Endothelial cell (in vitro differentiated cells): ENCODE results near the gene WDR7. TPM values are rescaled to one million over a fixed set of nuclear protein-coding genes. Genes with fewer than 3 reads are reported as not detected.

ENCODE experiments used
- DNase-seq: peaks from one replicate; pipeline ENCODE4 v3.0.0; 2021; ENCODE audit warnings: low spot score
- H3K27ac Mint-ChIP-seq: one replicate; pipeline ENCODE4 v1.8.0; 2021; ENCODE audit warnings: mixed read lengths, inconsistent platforms; ENCODE audit not compliant: unreplicated experiment
- H3K27me3 Mint-ChIP-seq: one replicate; pipeline ENCODE4 v1.8.0; 2021; ENCODE audit warnings: mild to moderate bottlenecking, moderate library complexity, mixed read lengths, inconsistent platforms; ENCODE audit not compliant: unreplicated experiment
- H3K36me3 Mint-ChIP-seq: one replicate; pipeline ENCODE4 v1.8.0; 2021; ENCODE audit warnings: mild to moderate bottlenecking, low read depth, mixed read lengths, inconsistent platforms; ENCODE audit not compliant: unreplicated experiment
- H3K4me1 Mint-ChIP-seq: one replicate; pipeline ENCODE4 v1.8.0; 2021; ENCODE audit warnings: mild to moderate bottlenecking, mixed read lengths, inconsistent platforms; ENCODE audit not compliant: unreplicated experiment
- H3K4me3 Mint-ChIP-seq: one replicate; pipeline ENCODE4 v1.8.0; 2021; ENCODE audit warnings: mild to moderate bottlenecking, mixed read lengths, inconsistent platforms; ENCODE audit not compliant: unreplicated experiment
- H3K9me3 Mint-ChIP-seq: one replicate; pipeline ENCODE4 v1.8.0; 2021; ENCODE audit warnings: mixed read lengths, inconsistent platforms; ENCODE audit not compliant: unreplicated experiment
- total RNA-seq: library from RNA; stranded (reverse); fragmentation: NEBNext Ultra II Directional; extraction: Animal tissue kit (Norgen Biotek cat#: 25700); gene quantifications from one replicate; pipeline ENCODE4 v1.2.1, GENCODE V29; 2021; ENCODE audit not compliant: unreplicated experiment
- TF ChIP-seq, protein P1 (sequence below): fragments of 200-600 bp; sonication (generic); IDR thresholded peaks from one replicate; pipeline ENCODE4 v1.5.0; 2021; ENCODE audit warnings: antibody characterized with exemption; ENCODE audit not compliant: unreplicated experiment

WDR7 gene
- total RNA-seq, 1 donor from 2014 or later = 42.0 TPM

DNA sequence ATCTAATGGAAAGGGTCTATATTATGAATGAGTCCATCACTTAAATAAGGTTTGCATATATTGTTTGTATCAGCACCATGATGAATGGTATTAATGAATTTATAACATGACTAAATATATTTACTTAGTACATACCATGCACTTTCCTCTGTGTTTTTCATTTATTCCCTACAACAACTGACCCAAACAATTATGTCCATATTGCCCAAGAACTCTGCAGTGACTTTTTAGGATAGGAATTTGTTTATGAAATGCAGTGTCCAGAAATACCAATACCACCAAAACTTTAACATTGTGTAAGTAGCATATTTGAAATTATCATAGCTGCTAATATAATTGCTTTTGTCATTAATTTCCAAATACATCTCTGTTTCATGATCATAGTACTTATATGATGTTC, 119.7 kb downstream of the WDR7 start:
- TF ChIP-seq, protein P1, sequence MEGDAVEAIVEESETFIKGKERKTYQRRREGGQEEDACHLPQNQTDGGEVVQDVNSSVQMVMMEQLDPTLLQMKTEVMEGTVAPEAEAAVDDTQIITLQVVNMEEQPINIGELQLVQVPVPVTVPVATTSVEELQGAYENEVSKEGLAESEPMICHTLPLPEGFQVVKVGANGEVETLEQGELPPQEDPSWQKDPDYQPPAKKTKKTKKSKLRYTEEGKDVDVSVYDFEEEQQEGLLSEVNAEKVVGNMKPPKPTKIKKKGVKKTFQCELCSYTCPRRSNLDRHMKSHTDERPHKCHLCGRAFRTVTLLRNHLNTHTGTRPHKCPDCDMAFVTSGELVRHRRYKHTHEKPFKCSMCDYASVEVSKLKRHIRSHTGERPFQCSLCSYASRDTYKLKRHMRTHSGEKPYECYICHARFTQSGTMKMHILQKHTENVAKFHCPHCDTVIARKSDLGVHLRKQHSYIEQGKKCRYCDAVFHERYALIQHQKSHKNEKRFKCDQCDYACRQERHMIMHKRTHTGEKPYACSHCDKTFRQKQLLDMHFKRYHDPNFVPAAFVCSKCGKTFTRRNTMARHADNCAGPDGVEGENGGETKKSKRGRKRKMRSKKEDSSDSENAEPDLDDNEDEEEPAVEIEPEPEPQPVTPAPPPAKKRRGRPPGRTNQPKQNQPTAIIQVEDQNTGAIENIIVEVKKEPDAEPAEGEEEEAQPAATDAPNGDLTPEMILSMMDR = no peak
- Mint-ChIP-seq H3K9me3 (no peaks in the 10 kb centered on the region), H3K27ac (no peak overlapping the region), H3K4me1 (no peaks in the 10 kb centered on the region), H3K36me3 (no peaks in the 10 kb centered on the region), H3K27me3 (no peaks in the 10 kb centered on the region), H3K4me3 (no peak overlapping the region)
- no peak for DNase-seq

- H3K4me1 Mint-ChIP-seq = no peaks in the 10 kb centered on the region
- no peak overlapping the region for H3K27ac Mint-ChIP-seq
- no peaks in the 10 kb centered on the region for H3K36me3 Mint-ChIP-seq
- TF ChIP-seq, protein P1 = no peak
- H3K9me3 Mint-ChIP-seq = no peaks in the 10 kb centered on the region
- H3K4me3 Mint-ChIP-seq = no peak overlapping the region
- no peak for DNase-seq
- H3K27me3 Mint-ChIP-seq = no peaks in the 10 kb centered on the region
Observed at GRCh38 chr18:56775701-56776100, 124.5 kb downstream of the WDR7 start.

DNA sequence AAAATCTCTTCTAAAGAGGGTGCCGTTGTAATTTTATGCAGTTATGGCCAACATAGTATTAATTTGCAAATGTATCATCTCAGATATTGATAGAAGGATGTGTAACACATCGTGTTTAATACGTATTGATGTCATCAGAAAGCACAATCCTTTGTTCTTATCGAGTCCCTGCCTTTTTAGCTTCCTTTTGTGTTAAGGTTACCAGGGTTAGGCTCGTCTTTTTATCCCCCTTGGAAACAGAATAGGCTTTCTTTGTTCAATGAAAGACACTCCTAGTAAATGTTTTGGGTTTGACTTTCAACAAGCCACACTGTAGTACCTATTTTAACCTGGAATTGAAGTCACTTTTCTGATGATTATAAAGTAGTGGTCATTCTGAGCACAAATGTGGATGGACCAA, 136.2 kb downstream of the WDR7 start:
- no peaks in the 10 kb centered on the region for H3K27me3 Mint-ChIP-seq
- H3K4me3 Mint-ChIP-seq = no peak overlapping the region
- no peak overlapping the region for H3K27ac Mint-ChIP-seq
- TF ChIP-seq, protein P1 = no peak
- H3K36me3 Mint-ChIP-seq = no peaks in the 10 kb centered on the region
- H3K4me1 Mint-ChIP-seq = peaks cover 14% of the 10 kb centered on the region
- DNase-seq = no peak
- no peaks in the 10 kb centered on the region for H3K9me3 Mint-ChIP-seq

GRCh38 chr18:56789004-56789888, 138.1 kb downstream of the WDR7 start:
- Mint-ChIP-seq H3K36me3 (no peaks in the 10 kb centered on the region), H3K9me3 (no peaks in the 10 kb centered on the region), H3K4me1 (peaks cover 14% of the 10 kb centered on the region), H3K4me3 (no peak overlapping the region), H3K27me3 (no peaks in the 10 kb centered on the region), H3K27ac (peak overlapping the region; percentile 96)
- TF ChIP-seq, protein P1 = peak; percentile 80
- DNase-seq = peak; percentile 15

- Mint-ChIP-seq H3K4me1 (peaks cover 14% of the 10 kb centered on the region), H3K9me3 (no peaks in the 10 kb centered on the region), H3K36me3 (no peaks in the 10 kb centered on the region), H3K4me3 (no peak overlapping the region), H3K27ac (peak overlapping the region; percentile 96), H3K27me3 (no peaks in the 10 kb centered on the region)
- TF ChIP-seq, protein P1 = peak; percentile 64
- no peak for DNase-seq
Observed at GRCh38 chr18:56789889-56790180, 138.7 kb downstream of the WDR7 start.
